CD4-positive, alpha-beta memory T cell (primary cell): Measurements from ENCODE around the gene SRR. TPM values are rescaled to one million over a fixed set of nuclear protein-coding genes. Genes with fewer than 3 reads are reported as not detected.

Experiments
- CTCF ChIA-PET: fragments of 350-600 bp; sonication (Branson Sonifier 250); formaldehyde crosslinking; loops from one replicate; lab custom pipeline; 2021; ENCODE audit warnings: inconsistent platforms; ENCODE audit not compliant: partially characterized antibody; lab: Charles Lee
- POLR2A ChIA-PET: fragments of 350-600 bp; sonication (Branson Sonifier 250); formaldehyde crosslinking; loops from one replicate; lab custom pipeline; 2021; ENCODE audit not compliant: partially characterized antibody; lab: Charles Lee
- DNase-seq, 5 donors: peaks; one replicate each; pipeline versions ENCODE4 v3.0.0 to v3.0.0-alpha.2; 2020 to 2022; ENCODE audit warnings: mixed read lengths in 1 of 5
- H3K27ac ChIP-seq: one replicate; pipeline ENCODE4 v1.7.0; 2013; ENCODE audit warnings: low read depth, low read length
- H3K27me3 ChIP-seq: 2 replicates; pipeline ENCODE4 v1.7.0; 2013; ENCODE audit warnings: mild to moderate bottlenecking, low read length, moderate library complexity; ENCODE audit not compliant: insufficient read depth
- H3K36me3 ChIP-seq: 2 replicates; pipeline ENCODE4 v1.7.0; 2013; ENCODE audit warnings: mild to moderate bottlenecking, low read length, moderate library complexity; ENCODE audit not compliant: insufficient read depth
- H3K4me1 ChIP-seq: 2 replicates; pipeline ENCODE4 v1.7.0; 2013; ENCODE audit warnings: mild to moderate bottlenecking, low read length, moderate library complexity; ENCODE audit not compliant: insufficient read depth
- H3K4me3 ChIP-seq, 2 donors: one replicate each; pipeline ENCODE4 v1.7.0; 2013; ENCODE audit warnings: low read length in 2 of 2, mild to moderate bottlenecking in 1 of 2
- H3K9me3 ChIP-seq, 2 donors: one replicate each; pipeline ENCODE4 v1.7.0; 2013; ENCODE audit warnings: low read length in 2 of 2, control low read depth in 1 of 2; ENCODE audit not compliant: control insufficient read depth in 1 of 2
- H3K27ac Mint-ChIP-seq, 7 donors: one replicate each; pipeline ENCODE4 v1.8.0; 2020 to 2021; ENCODE audit warnings: mixed read lengths in 7 of 7, mild to moderate bottlenecking in 6 of 7, inconsistent platforms in 3 of 7, moderate library complexity in 3 of 7
- H3K27me3 Mint-ChIP-seq, 2 donors: one replicate each; pipeline ENCODE4 v1.8.0; 2020 to 2021; ENCODE audit warnings: mixed read lengths in 2 of 2
- H3K36me3 Mint-ChIP-seq, 2 donors: one replicate each; pipeline ENCODE4 v1.8.0; 2020 to 2021; ENCODE audit warnings: mixed read lengths in 2 of 2, inconsistent platforms in 1 of 2, mild to moderate bottlenecking in 1 of 2
- H3K4me1 Mint-ChIP-seq, 4 donors: one replicate each; pipeline ENCODE4 v1.8.0; 2020 to 2021; ENCODE audit warnings: mixed read lengths in 4 of 4, mild to moderate bottlenecking in 1 of 4
- H3K4me3 Mint-ChIP-seq, 8 donors: one replicate each; pipeline ENCODE4 v1.8.0; 2020 to 2021; ENCODE audit warnings: mixed read lengths in 8 of 8, mild to moderate bottlenecking in 7 of 8, moderate library complexity in 6 of 8, inconsistent platforms in 3 of 8
- H3K9me3 Mint-ChIP-seq, 8 donors: one replicate each; pipeline ENCODE4 v1.8.0; 2020 to 2021; ENCODE audit warnings: mixed read lengths in 8 of 8, mild to moderate bottlenecking in 5 of 8, inconsistent platforms in 3 of 8, moderate library complexity in 1 of 8
- intact Hi-C: fragments of 100-400 bp; cut with micrococcal nuclease; formaldehyde crosslinking; loops from one replicate; pipeline ENCODE4 v1.15.1; 2023
- polyA plus RNA-seq, 2 donors: library from polyadenylated mRNA; unstranded; fragments of 300-500 nt; fragmentation: Illumina TruSeq; gene quantifications; one replicate each; pipeline ENCODE4 v1.2.3, GENCODE V29; 2021
- total RNA-seq, 2 experiments: library from RNA; stranded (reverse); gene quantifications; one replicate each; pipeline ENCODE4 v1.2.3, GENCODE V29; 2021

Gene SRR
- total and polyA plus RNA-seq, 4 experiments from 2014 or later = 5.6 to 13.1 (median 6.8) TPM

DNA sequence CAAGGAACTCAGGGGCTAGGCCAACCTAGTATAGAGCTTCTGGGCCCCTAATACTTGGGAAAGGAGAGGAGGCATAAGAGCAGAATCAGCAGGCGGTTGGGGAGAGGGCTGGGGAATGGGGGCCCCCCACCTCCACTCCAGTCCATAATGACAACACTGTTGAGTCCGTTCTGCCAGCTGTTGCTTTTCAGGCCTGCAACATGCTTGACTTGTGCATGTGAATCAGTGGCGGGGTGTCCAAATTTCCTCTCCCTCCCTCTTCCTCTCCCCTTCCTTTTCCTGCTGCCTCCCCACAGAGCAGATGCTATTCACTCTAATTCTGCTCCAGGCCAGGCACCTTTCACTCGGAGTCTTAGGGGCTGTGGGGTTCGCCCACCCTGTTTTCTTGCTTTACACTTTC is 65.3 kb downstream of the SRR start:
- intact Hi-C loops = no loop called here
- peaks cover 14% of the 10 kb centered on the region for H3K36me3 ChIP-seq
- Mint-ChIP-seq H3K27me3 (no peaks in the 10 kb centered on the region), H3K9me3 (peaks cover 0 to 2% (median 0%) of the 10 kb centered on the region in 8 donors), H3K36me3 (peaks cover 10 to 38% of the 10 kb centered on the region in 2 donors), H3K4me3 (no peak overlapping the region), H3K27ac (peak overlapping the region in 2 of 7 donors; percentile 41 to 46), H3K4me1 (no peaks in the 10 kb centered on the region)
- no peaks in the 10 kb centered on the region for H3K4me1 ChIP-seq
- H3K4me3 ChIP-seq = no peak overlapping the region
- no peak for DNase-seq
- H3K27ac ChIP-seq = no peak overlapping the region
- ChIA-PET POLR2A (no interaction called here), CTCF (interaction anchor here (4.1 kb wide), 1 partner anchor 14 kb away, joined by 18 read pairs; no protein-coding TSS in a partner anchor)
- H3K9me3 ChIP-seq = no peaks in the 10 kb centered on the region
- no peaks in the 10 kb centered on the region for H3K27me3 ChIP-seq

DNA sequence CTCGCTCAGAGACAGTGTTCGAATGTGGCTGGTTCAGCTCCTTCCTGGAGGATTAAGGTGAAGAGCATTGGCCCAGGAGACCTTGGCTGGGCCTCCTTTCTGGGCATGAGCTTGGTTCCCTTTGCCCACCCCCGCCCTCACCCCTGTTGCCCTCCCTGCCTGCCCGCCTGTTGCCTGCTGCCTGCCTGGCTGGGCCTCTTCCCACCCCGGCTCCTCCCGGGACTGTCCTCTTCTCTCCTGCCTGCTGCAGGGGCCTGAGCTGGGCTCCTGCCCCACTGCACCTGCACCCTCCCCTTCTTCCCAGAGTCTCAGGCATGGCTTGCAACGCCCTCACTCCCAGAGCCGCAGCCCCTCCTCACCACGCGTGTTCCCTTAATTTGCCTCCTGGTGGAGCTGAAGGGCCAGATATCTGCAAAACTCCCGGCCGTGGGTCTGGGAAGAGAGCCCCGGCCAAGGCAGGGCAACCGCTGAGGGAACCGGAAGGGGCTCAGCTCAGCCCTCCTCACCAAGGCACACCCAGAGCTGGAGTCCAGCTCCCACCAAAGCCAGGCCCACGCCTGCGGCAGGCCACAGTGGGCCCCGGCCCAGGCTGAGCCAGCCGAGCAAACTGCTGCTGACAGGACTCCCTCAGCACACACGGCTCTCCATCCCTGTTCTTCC is 65.9 kb downstream of the SRR start:
- Histone ChIP-seq H3K27me3 (no peaks in the 10 kb centered on the region), H3K36me3 (peaks cover 9% of the 10 kb centered on the region), H3K4me3 (no peak overlapping the region), H3K4me1 (no peaks in the 10 kb centered on the region), H3K27ac (no peak overlapping the region), H3K9me3 (no peaks in the 10 kb centered on the region)
- POLR2A ChIA-PET = no interaction called here
- H3K27ac Mint-ChIP-seq = peak overlapping the region in 3 of 7 donors; percentile 46 to 75 (median 48)
- no peaks in the 10 kb centered on the region for H3K27me3 Mint-ChIP-seq
- intact Hi-C loops = no loop called here
- H3K4me1 Mint-ChIP-seq = no peaks in the 10 kb centered on the region
- peaks cover 0 to 2% (median 0%) of the 10 kb centered on the region in 8 donors for H3K9me3 Mint-ChIP-seq
- CTCF ChIA-PET = interaction anchor here (1.1 to 4.1 kb wide), 2 partner anchors 13 to 46 kb away, joined by 4 to 18 read pairs; no protein-coding TSS in a partner anchor
- no peak for DNase-seq
- H3K36me3 Mint-ChIP-seq = peaks cover 10 to 38% of the 10 kb centered on the region in 2 donors
- H3K4me3 Mint-ChIP-seq = no peak overlapping the region

DNA sequence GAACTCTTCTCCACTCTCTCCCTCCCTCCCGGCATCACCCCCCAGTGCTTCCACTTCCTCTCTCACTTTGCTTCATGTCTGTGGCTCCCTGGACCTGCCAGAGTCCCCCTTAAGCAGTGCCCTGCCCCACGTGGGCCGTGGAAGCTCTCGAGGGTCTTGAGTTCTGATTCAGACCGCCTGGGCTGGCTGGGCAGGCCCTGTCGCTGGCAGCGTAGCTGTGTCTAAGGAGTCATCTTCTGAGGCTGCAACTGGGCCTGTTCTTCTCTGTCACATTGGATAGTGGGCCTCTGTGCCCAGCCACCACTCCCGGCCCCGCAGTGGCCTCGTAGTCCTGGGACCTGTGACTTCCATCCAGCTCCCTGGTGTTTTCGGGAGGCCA is 66.5 kb downstream of the SRR start:
- no peaks in the 10 kb centered on the region for H3K4me1 Mint-ChIP-seq
- no peak overlapping the region for H3K4me3 Mint-ChIP-seq
- no peak for DNase-seq
- no peak overlapping the region for H3K4me3 ChIP-seq
- H3K36me3 Mint-ChIP-seq = peaks cover 10 to 42% of the 10 kb centered on the region in 2 donors
- H3K27ac ChIP-seq = no peak overlapping the region
- intact Hi-C loops = no loop called here
- CTCF ChIA-PET = interaction anchor here (1.1 to 4.1 kb wide), 2 partner anchors 13 to 46 kb away, joined by 4 to 18 read pairs; no protein-coding TSS in a partner anchor
- peaks cover 0 to 2% (median 0%) of the 10 kb centered on the region in 8 donors for H3K9me3 Mint-ChIP-seq
- peaks cover 9% of the 10 kb centered on the region for H3K36me3 ChIP-seq
- POLR2A ChIA-PET = no interaction called here
- H3K9me3 ChIP-seq = no peaks in the 10 kb centered on the region
- H3K27me3 ChIP-seq = no peaks in the 10 kb centered on the region
- no peaks in the 10 kb centered on the region for H3K4me1 ChIP-seq
- H3K27me3 Mint-ChIP-seq = no peaks in the 10 kb centered on the region
- peak overlapping the region in 1 of 7 donors; percentile 12 for H3K27ac Mint-ChIP-seq

DNA sequence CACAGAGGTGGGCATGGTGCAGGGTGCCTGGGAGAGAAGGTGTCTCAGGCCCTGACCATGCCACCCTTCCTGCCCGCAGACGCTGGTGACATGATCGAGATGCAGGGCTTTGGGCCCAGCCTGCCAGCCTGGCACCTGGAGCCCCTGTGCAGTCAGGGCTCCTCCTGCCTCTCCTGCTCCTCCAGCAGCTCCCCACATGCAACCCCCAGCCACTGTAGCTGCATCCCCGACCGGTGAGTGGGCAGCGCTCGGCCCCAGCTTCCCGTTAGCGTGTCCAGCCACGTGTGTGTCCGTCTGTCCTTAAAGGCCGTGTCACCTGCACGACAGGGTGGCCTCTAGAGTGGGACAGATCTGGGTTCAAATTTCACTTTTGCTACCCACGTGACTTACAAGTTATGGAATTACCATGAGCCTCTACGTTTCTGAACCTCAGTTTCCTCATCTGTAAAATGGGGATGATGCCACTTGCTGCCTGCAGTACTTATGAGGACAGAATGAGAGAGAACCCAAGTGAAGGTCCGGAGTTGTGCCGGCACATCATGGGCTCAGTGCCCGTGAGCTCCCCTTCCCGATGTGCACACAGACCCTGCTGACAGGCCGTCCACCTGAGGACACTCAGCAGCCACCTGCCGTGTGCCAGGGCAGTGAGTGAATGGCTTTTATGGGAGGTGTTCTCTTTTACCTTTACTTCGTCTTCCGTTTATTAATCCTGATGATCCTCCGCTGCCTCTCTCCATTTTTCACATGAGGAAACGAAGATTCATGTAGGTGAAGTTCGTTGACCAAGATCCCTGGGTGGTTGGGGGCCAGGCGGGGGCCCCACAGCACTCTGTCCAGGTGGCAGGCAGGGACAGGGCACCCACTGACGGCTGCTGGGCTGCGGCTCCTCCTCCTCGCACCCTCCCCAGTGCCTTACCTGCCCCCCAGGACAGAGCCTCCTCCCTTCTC is 67.7 kb downstream of the SRR start:
- H3K27me3 Mint-ChIP-seq = no peaks in the 10 kb centered on the region
- H3K36me3 ChIP-seq = peaks cover 9% of the 10 kb centered on the region
- no peaks in the 10 kb centered on the region for H3K27me3 ChIP-seq
- ChIA-PET CTCF (no interaction called here), POLR2A (no interaction called here)
- intact Hi-C loops = no loop called here
- no peak overlapping the region for H3K27ac ChIP-seq
- H3K9me3 ChIP-seq = no peaks in the 10 kb centered on the region
- H3K4me3 ChIP-seq = no peak overlapping the region
- no peaks in the 10 kb centered on the region for H3K4me1 ChIP-seq
- H3K4me3 Mint-ChIP-seq = no peak overlapping the region
- peaks cover 10 to 37% of the 10 kb centered on the region in 2 donors for H3K36me3 Mint-ChIP-seq
- H3K27ac Mint-ChIP-seq = peak overlapping the region in 3 of 7 donors; percentile 17 to 51 (median 43)
- H3K9me3 Mint-ChIP-seq = peaks cover 0 to 2% (median 0%) of the 10 kb centered on the region in 8 donors
- no peak for DNase-seq
- no peaks in the 10 kb centered on the region for H3K4me1 Mint-ChIP-seq

DNA sequence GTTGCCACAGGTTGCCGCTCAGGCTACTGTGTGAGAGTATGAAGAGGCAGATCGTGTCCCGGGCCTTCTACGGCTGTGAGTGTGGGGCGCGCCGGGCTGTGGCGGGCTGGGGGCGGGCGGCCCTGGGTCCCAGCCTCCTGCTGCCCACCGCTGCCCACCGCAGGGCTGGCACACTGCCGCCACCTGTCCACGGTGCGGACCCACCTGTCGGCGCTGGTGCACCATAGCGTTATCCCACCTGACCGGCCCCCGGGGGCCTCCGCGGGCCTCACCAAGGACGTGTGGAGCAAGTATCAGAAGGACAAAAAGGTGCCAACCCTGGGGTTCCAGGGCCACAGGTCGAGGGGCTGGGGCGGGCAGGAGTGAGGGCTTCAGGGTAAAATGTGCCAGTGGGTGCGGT is 68.4 kb downstream of the SRR start:
- intact Hi-C loops = no loop called here
- ChIA-PET CTCF (no interaction called here), POLR2A (no interaction called here)
- Histone ChIP-seq H3K9me3 (no peaks in the 10 kb centered on the region), H3K4me1 (no peaks in the 10 kb centered on the region), H3K36me3 (peaks cover 9% of the 10 kb centered on the region), H3K27ac (no peak overlapping the region), H3K4me3 (no peak overlapping the region), H3K27me3 (no peaks in the 10 kb centered on the region)
- Mint-ChIP-seq H3K4me3 (no peak overlapping the region), H3K9me3 (peaks cover 0 to 2% (median 0%) of the 10 kb centered on the region in 8 donors), H3K36me3 (peaks cover 10 to 37% of the 10 kb centered on the region in 2 donors), H3K27me3 (no peaks in the 10 kb centered on the region), H3K27ac (no peak overlapping the region), H3K4me1 (no peaks in the 10 kb centered on the region)
- DNase-seq = no peak

DNA sequence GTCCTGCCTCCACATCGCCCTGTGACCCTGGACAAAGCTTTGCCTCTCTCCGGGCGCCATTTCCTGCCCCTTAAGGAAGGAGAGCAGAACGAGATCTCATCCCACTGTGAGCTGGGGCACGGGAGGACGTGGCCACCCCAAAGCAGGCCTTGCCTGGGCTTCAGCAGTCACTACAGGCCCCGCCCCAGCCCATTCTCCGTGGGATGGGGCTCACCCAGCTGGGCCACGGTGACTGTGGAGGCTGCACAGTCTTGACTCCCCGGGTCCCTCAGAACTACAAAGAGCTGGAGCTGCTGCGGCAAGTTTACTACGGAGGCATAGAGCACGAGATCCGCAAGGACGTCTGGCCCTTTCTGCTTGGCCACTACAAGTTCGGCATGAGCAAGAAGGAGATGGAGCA is 68.9 kb downstream of the SRR start:
- H3K9me3 Mint-ChIP-seq = peaks cover 0 to 2% (median 0%) of the 10 kb centered on the region in 8 donors
- Histone ChIP-seq H3K4me3 (no peak overlapping the region), H3K4me1 (no peaks in the 10 kb centered on the region), H3K27ac (no peak overlapping the region), H3K27me3 (no peaks in the 10 kb centered on the region), H3K9me3 (no peaks in the 10 kb centered on the region), H3K36me3 (peaks cover 9% of the 10 kb centered on the region)
- no peak for DNase-seq
- CTCF ChIA-PET = no interaction called here
- H3K27me3 Mint-ChIP-seq = no peaks in the 10 kb centered on the region
- no peaks in the 10 kb centered on the region for H3K4me1 Mint-ChIP-seq
- intact Hi-C loops = no loop called here
- H3K36me3 Mint-ChIP-seq = peaks cover 10 to 40% of the 10 kb centered on the region in 2 donors
- peak overlapping the region in 1 of 7 donors; percentile 49 for H3K27ac Mint-ChIP-seq
- POLR2A ChIA-PET = no interaction called here
- H3K4me3 Mint-ChIP-seq = no peak overlapping the region

DNA sequence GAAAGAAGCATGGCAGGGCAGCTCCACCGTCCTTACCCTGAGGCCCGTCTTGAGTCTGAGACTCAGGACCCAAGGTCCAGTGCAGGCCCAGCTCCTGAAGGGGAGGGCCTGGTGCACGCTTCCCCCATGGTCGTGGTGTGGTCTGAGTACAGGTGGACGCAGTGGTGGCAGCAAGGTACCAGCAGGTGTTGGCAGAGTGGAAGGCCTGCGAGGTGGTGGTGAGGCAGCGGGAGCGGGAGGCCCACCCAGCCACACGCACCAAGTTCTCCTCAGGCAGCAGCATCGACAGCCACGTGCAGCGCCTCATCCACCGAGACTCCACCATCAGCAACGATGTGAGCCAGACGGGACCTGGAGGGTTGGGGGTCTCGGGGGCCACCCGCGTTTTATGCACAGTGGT is 69.4 kb downstream of the SRR start:
- Mint-ChIP-seq H3K27ac (peak overlapping the region in 1 of 7 donors; percentile 22), H3K4me3 (no peak overlapping the region), H3K9me3 (peaks cover 0 to 2% (median 0%) of the 10 kb centered on the region in 8 donors), H3K4me1 (no peaks in the 10 kb centered on the region), H3K36me3 (peaks cover 7 to 39% of the 10 kb centered on the region in 2 donors), H3K27me3 (no peaks in the 10 kb centered on the region)
- Histone ChIP-seq H3K27me3 (no peaks in the 10 kb centered on the region), H3K27ac (no peak overlapping the region), H3K36me3 (peaks cover 9% of the 10 kb centered on the region), H3K9me3 (no peaks in the 10 kb centered on the region), H3K4me1 (no peaks in the 10 kb centered on the region), H3K4me3 (no peak overlapping the region)
- DNase-seq = no peak
- POLR2A ChIA-PET = no interaction called here
- intact Hi-C loops = no loop called here
- CTCF ChIA-PET = interaction anchor here (1.7 kb wide), 1 partner anchor 10 kb away, joined by 7 read pairs; no protein-coding TSS in a partner anchor
